RWPE2 (cell line): ENCODE measurements around the gene TNIP1.

Experiments used
- ATAC-seq: fragments of 200-7000 bp; cut with Tn5 transposase; 3 replicates; pipeline ENCODE4 v1.9.1; 2021; ENCODE audit warnings: low read depth
- DNase-seq: peaks from one replicate; pipeline ENCODE4 v3.0.0-alpha.2; 2020; ENCODE audit warnings: low spot score
- H3K27ac ChIP-seq: fragments of 450-650 bp; 2 replicates; pipeline ENCODE4 v1.5.1; 2017; ENCODE audit warnings: mild to moderate bottlenecking; ENCODE audit not compliant: poor library complexity, severe bottlenecking
- H3K27me3 ChIP-seq: fragments of 250-450 bp; sonication (Bioruptor Pico); 2 replicates; pipeline ENCODE4 v1.5.1; 2021; ENCODE audit warnings: mild to moderate bottlenecking, moderate library complexity; ENCODE audit not compliant: insufficient read depth, poor library complexity, severe bottlenecking
- H3K36me3 ChIP-seq: fragments of 250-450 bp; sonication (Bioruptor Pico); 2 replicates; pipeline ENCODE4 v1.5.1; 2020; ENCODE audit warnings: low read depth, mild to moderate bottlenecking, moderate library complexity
- H3K4me1 ChIP-seq: fragments of 250-450 bp; sonication (Bioruptor Pico); 2 replicates; pipeline ENCODE4 v1.5.1; 2021; ENCODE audit warnings: mild to moderate bottlenecking, moderate library complexity; ENCODE audit not compliant: insufficient read depth, poor library complexity, severe bottlenecking
- H3K4me3 ChIP-seq: fragments of 250-450 bp; sonication (Bioruptor Pico); 2 replicates; pipeline ENCODE4 v1.5.1; 2021; ENCODE audit warnings: mild to moderate bottlenecking, moderate library complexity; ENCODE audit not compliant: severe bottlenecking
- H3K9me3 ChIP-seq: fragments of 250-450 bp; sonication (Bioruptor Pico); 2 replicates; pipeline ENCODE4 v1.5.1; 2021; ENCODE audit warnings: mild to moderate bottlenecking, moderate library complexity; ENCODE audit not compliant: severe bottlenecking
- TF ChIP-seq, protein P1 (sequence below): fragments of 450-650 bp; IDR thresholded peaks from one replicate; pipeline ENCODE4 v1.5.1; 2017; ENCODE audit warnings: mild to moderate bottlenecking, moderate library complexity; ENCODE audit not compliant: poor library complexity, severe bottlenecking

The TNIP1 gene

DNA sequence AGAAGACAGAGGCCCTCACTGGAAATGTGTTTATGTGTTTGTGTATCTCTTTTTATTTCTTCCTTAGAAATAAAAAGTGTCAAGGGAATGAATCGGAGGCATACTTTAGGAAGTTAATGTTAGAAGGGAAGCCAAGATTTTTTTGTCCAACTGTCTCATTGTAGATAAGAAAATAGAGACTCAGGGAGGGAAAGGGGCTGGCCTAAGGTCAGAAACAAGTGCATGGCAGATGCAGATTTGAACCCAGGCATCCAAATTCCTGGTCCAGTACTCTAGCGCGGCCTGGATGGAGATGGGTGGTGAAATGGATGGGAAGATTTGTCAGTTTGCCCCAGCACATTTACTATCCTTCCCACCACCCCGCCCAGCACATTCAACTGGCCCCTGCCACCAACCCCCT is 19.8 kb upstream of the TNIP1 start:
- Histone ChIP-seq H3K27ac (no peak overlapping the region), H3K27me3 (no peaks in the 10 kb centered on the region), H3K4me3 (no peak overlapping the region), H3K9me3 (no peaks in the 10 kb centered on the region), H3K36me3 (peaks cover 17% of the 10 kb centered on the region), H3K4me1 (no peaks in the 10 kb centered on the region)
- DNase-seq (no peak), ATAC-seq (no peak)
- TF ChIP-seq, protein P1, sequence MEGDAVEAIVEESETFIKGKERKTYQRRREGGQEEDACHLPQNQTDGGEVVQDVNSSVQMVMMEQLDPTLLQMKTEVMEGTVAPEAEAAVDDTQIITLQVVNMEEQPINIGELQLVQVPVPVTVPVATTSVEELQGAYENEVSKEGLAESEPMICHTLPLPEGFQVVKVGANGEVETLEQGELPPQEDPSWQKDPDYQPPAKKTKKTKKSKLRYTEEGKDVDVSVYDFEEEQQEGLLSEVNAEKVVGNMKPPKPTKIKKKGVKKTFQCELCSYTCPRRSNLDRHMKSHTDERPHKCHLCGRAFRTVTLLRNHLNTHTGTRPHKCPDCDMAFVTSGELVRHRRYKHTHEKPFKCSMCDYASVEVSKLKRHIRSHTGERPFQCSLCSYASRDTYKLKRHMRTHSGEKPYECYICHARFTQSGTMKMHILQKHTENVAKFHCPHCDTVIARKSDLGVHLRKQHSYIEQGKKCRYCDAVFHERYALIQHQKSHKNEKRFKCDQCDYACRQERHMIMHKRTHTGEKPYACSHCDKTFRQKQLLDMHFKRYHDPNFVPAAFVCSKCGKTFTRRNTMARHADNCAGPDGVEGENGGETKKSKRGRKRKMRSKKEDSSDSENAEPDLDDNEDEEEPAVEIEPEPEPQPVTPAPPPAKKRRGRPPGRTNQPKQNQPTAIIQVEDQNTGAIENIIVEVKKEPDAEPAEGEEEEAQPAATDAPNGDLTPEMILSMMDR: no peak

GRCh38 chr5:151098768-151099121 is 17.9 kb upstream of the TNIP1 start:
- H3K4me3 ChIP-seq: no peak overlapping the region
- H3K27me3 ChIP-seq: no peaks in the 10 kb centered on the region
- no peak for ATAC-seq
- H3K4me1 ChIP-seq: peaks cover 18% of the 10 kb centered on the region
- H3K36me3 ChIP-seq: peaks cover 6% of the 10 kb centered on the region
- DNase-seq: no peak
- no peaks in the 10 kb centered on the region for H3K9me3 ChIP-seq
- TF ChIP-seq, protein P1: no peak
- no peak overlapping the region for H3K27ac ChIP-seq

DNA sequence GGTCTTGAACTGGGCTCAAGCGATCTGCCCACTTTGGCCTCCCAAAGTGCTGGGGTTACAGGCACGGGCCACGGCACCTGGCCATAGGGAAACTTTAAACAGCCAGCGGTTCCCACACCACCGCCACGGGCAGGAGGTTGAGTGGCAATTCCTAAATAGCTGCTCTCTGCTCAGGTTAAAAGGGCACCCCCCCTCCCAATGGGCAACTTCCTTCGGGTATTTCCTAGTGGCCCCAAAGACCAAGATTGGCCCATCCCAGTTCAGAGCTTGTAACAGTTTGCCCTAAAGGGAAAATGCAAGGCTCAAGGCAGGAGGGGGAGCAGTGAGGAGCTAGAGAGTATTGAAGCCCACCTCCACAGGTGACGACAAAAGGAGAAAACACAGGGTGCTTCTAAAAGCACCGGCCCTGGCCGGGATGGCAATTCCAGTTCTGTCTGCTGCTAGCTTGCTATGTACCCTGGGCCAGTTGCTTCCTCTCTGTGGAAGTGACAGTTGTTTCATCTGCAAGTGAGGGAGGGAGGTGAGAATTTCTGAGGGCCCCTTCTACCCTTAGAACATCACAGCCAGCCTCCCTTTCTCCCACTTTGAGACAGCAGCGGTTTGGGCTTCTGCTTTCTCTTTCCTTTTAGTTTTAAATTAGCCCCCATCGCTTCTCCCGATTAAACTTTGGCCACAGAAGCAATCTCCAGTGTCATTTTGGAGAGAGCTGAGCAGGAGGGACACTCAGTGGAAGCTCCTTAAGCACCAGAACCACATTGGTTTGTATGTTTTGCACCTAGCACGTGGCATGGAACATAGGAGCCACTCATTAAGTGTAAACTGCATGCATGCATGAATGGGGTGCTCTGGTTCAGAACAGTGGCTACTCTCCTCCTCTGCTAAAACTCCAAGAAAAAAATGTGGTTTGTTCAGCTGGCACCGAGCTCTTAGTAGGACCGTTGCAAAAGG is 17.3 kb upstream of the TNIP1 start:
- Histone ChIP-seq H3K9me3 (no peaks in the 10 kb centered on the region), H3K27me3 (no peaks in the 10 kb centered on the region), H3K4me1 (peaks cover 23% of the 10 kb centered on the region), H3K36me3 (peaks cover 3% of the 10 kb centered on the region), H3K4me3 (no peak overlapping the region), H3K27ac (no peak overlapping the region)
- TF ChIP-seq, protein P1: no peak
- ATAC-seq: no peak
- DNase-seq: no peak

GRCh38 chr5:151097061-151097460 is 16.2 kb upstream of the TNIP1 start:
- no peaks in the 10 kb centered on the region for H3K9me3 ChIP-seq
- TF ChIP-seq, protein P1: no peak
- no peaks in the 10 kb centered on the region for H3K27me3 ChIP-seq
- ATAC-seq (no peak), DNase-seq (no peak)
- no peak overlapping the region for H3K27ac ChIP-seq
- peaks cover 33% of the 10 kb centered on the region for H3K4me1 ChIP-seq
- H3K36me3 ChIP-seq: no peaks in the 10 kb centered on the region; the same call in 1 of the 2 replicates
- no peak overlapping the region for H3K4me3 ChIP-seq

DNA sequence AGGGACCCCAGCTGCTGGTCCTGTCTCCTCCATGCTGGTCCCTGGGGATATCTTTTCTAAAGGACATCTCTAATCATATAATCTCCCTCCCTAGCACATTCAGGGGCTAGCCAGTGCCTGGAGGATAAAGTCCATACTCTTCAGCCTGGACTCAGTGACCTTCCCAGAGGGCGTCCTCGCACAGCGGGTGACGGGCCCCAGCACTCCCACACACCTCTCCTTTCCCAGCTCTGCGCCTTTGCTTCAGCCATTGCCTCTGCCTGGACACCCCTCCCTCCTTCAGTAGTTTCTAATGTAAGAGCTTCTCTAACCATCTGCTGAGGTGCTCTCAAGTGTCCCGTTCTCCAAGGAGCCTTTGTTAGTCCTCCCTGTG is 15.2 kb upstream of the TNIP1 start:
- H3K27ac ChIP-seq: peak overlapping the region; percentile 100
- H3K27me3 ChIP-seq: no peaks in the 10 kb centered on the region
- H3K36me3 ChIP-seq: no peaks in the 10 kb centered on the region
- TF ChIP-seq, protein P1: no peak
- no peak for ATAC-seq
- no peaks in the 10 kb centered on the region for H3K9me3 ChIP-seq
- H3K4me1 ChIP-seq: peaks cover 37% of the 10 kb centered on the region
- no peak overlapping the region for H3K4me3 ChIP-seq
- no peak for DNase-seq
